ENCODE results near the gene HOXB2.

HOXB2 gene

GRCh38 chr17:48567646-48568354 lies 22.9 kb upstream of the HOXB2 start:
- in situ Hi-C loops (cut with MboI; ENCODE audit: low sequenced_read_pairs) = no loop called here

GRCh38 chr17:48567209-48567608 lies 22.3 kb upstream of the HOXB2 start:
- in situ Hi-C loops (cut with MboI; ENCODE audit: low sequenced_read_pairs) = no loop called here

- in situ Hi-C loops (cut with MboI; ENCODE audit: low sequenced_read_pairs) = no loop called here
Observed at GRCh38 chr17:48566717-48567116, 21.8 kb upstream of the HOXB2 start.

- in situ Hi-C loops (cut with MboI; ENCODE audit: low sequenced_read_pairs) = no loop called here
Observed at GRCh38 chr17:48565925-48566710, 21.2 kb upstream of the HOXB2 start.

- in situ Hi-C loops (cut with MboI; ENCODE audit: low sequenced_read_pairs) = no loop called here
Observed at GRCh38 chr17:48565022-48565554, 20.2 kb upstream of the HOXB2 start.

- in situ Hi-C loops (cut with MboI; ENCODE audit: low sequenced_read_pairs) = no loop called here
Observed at GRCh38 chr17:48564188-48565021, 19.5 kb upstream of the HOXB2 start.

- in situ Hi-C loops (cut with MboI; ENCODE audit: low sequenced_read_pairs) = no loop called here
Observed at GRCh38 chr17:48563867-48564187, 18.9 kb upstream of the HOXB2 start.

- in situ Hi-C loops (cut with MboI; ENCODE audit: low sequenced_read_pairs) = no loop called here
Observed at GRCh38 chr17:48563385-48563838, 18.5 kb upstream of the HOXB2 start.

- in situ Hi-C loops (cut with MboI; ENCODE audit: low sequenced_read_pairs) = no loop called here
Observed at GRCh38 chr17:48562934-48563333, 18.0 kb upstream of the HOXB2 start.

- in situ Hi-C loops (cut with MboI; ENCODE audit: low sequenced_read_pairs) = no loop called here
Observed at GRCh38 chr17:48561884-48562810, 17.2 kb upstream of the HOXB2 start.

GRCh38 chr17:48559840-48560817 lies 15.2 kb upstream of the HOXB2 start:
- in situ Hi-C loops (cut with MboI; ENCODE audit: low sequenced_read_pairs) = no loop called here

- in situ Hi-C loops (cut with MboI; ENCODE audit: low sequenced_read_pairs) = no loop called here
Observed at GRCh38 chr17:48559122-48559839, 14.4 kb upstream of the HOXB2 start.

- in situ Hi-C loops (cut with MboI; ENCODE audit: low sequenced_read_pairs) = no loop called here
Observed at GRCh38 chr17:48558831-48559121, 13.9 kb upstream of the HOXB2 start.

GRCh38 chr17:48558057-48558830 lies 13.3 kb upstream of the HOXB2 start:
- in situ Hi-C loops (cut with MboI; ENCODE audit: low sequenced_read_pairs) = no loop called here

GRCh38 chr17:48556576-48557401 lies 11.9 kb upstream of the HOXB2 start:
- in situ Hi-C loops (cut with MboI; ENCODE audit: low sequenced_read_pairs) = no loop called here

- in situ Hi-C loops (cut with MboI; ENCODE audit: low sequenced_read_pairs) = no loop called here
Observed at GRCh38 chr17:48556229-48556575, 11.3 kb upstream of the HOXB2 start.

Data from HL-60/S4 treated with phorbol 12-myristate 13-acetate at 8.2 ng/mL for 4 days and 3 days (cell line).